Stimulated activated CD4-positive, alpha-beta T cell treated with anti-CD3 and anti-CD28 coated beads, Interleukin-4, amount 100 ng/mL, for 1 hour (primary cell): Measurements from ENCODE around the gene MAPK6.

Experiments
- DNase-seq: peaks from one replicate; pipeline ENCODE4 v3.0.0-alpha.2; 2020

The MAPK6 gene

DNA sequence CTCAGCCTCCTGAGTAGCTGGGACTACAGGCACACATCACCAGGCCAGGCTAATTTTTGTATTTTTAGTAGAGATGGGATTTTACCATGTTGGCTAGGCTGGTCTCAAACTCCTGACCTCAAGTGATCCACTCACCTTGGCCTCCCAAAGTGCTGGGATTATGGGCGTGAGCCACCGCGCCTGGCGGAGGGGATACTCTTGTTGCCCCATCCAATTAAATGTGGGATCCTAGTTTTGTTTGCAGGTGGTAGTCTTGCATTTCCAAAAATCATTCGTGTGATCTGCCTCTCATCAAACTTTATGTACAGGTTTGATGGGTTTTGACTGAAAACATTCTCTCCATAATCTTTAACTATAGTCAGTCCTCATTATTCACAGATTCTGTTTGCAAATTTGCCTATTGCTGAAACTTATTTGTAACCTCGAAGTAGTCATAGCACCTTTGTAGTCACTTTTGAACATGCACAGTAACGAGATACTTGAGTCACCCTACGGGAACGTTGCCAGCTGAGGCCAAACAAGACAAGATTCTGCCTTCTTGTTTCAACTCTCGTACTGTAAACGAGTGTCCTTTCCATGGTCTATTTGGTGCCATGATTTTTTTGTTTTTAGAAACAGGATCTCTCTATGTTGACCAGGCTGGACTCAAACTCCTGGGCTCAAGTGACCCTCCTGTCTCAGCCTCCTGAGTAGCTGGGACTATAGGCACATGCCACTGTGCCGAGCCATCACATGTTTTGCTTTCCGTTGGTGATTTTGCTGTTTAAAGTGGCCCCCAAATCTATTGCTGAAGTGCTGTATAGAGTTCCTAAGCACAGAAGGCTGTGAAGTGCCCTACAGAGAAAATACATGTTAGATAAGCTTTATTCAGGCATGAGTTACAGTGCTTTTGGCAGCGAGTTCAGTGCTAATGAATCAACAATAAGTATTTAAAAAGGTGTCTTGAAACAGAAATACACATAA, 8.1 kb upstream of the MAPK6 start:
- DNase-seq: peak; percentile 56

DNA sequence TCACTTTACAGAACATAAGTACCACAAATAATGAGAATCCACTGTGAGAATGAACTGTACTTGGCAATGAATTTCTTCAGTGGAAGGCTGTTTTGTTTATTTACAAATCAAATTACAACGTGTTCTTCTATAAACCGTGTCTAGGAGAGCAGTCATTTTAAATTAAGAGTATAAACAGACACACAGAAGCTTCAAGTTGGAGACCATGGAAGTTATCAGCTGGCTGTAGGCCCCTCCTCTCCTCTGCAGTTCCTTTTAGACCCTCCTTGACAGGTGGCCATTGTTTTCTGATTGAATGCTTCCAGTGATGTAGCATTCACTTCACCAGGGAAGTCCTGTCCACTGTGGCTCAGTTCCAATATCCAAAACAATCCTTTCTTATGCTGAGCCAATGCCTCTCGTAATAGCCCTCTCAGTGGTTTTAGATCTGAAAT, 7.3 kb upstream of the MAPK6 start:
- DNase-seq: no peak

DNA sequence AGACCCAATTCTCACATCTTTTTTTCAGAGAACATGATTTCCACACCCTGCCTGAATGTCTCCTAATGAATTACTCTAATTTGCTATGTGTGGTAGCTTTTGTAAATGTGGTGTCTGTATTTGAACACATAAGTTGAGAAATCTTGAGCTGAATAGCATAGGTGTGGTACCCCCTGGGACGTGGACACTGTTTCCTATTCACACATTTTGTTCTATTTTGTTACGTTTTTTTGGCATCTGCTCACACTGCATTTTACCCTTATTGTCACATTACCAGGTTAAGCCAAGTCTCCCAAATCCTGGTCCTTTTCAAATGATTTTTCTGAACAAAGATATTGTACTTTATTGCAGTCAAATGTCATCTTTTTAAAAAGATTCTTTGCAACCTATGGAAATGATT, 6.8 kb upstream of the MAPK6 start:
- no peak for DNase-seq

DNA sequence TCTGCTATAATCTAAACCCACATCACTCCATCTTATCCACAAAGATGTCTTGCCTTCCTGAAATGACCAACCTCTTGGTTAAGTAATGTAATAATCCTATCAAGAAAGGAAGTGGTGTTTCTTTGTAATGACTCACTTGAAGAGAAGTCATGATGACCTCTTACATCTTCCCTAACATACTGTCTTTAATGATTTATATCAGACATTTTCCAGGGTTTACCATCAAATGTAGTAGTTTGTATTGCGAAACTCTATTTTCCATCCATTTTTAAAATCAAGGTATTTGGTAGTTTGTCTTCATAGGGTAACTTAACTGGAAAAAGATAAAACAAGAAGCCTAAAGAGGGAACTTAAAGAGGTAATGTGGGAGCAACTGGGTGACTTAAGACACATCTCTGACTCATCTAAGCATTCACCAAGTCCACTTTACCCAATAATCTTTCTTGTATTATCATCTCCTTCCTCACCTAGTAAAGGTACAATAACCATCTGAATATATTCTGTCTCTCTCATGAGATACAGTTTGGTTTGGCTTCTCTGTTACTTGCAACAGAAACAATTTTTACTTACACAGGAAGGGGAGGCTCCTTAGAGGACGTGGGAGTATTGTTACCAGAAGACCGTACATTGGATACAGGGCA, 5.7 kb upstream of the MAPK6 start:
- DNase-seq: no peak

DNA sequence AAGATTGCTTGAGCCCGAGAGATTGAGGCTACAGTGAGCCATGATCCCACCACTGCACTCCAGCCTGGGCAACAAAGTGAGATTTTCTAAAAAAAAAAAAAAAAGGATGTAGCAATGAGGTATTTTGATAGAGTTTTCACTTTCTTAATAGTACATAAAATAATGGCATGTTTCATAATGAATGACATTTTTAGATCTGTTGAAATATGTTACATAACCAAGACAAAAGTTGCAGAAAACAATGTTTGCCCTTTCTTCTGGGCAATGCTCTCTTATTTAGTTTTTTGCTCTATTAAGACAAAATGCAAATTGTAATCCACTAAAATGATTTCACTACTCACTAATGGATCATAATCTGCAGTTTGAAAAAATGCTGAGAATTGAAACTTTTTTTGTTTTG, 4.4 kb upstream of the MAPK6 start:
- DNase-seq: no peak

DNA sequence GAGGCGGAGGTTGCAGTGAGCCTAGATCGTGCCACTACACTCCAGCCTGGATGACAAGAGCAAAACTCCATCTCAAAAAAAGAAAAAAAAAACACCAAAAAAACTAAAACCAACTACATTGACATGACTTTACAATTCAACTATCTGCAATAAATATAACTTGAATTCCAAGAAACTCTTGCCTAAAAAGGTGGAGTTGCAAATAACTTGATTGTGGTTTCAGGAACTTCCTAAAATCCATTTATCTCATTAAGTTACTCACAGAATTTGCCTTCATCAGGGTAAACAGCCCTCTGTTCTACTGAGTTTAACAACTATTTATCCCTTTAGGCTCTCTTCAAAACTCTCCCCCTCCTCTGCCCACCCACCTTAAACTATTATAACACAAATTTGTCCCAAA, 2.7 kb upstream of the MAPK6 start:
- no peak for DNase-seq

DNA sequence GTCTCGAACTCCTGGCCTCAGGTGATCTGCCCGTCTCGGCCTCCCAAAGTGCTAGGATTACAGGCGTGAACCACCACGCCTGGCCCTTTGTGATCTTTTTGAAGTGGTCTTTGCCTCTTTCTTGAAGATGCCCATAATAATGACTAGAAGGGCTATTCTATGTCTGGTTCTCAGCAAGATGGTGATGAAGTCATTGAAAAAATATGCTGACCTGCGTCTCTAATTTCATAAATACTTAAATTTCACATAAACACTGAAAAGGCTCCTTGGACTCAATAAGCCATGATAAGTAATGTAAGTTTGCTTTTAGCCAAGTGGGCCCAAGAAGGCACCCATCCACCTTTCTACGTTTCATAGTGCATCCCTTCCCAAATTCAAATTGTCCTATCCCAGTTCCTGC, 775 bp upstream of the MAPK6 start:
- DNase-seq: no peak

DNA sequence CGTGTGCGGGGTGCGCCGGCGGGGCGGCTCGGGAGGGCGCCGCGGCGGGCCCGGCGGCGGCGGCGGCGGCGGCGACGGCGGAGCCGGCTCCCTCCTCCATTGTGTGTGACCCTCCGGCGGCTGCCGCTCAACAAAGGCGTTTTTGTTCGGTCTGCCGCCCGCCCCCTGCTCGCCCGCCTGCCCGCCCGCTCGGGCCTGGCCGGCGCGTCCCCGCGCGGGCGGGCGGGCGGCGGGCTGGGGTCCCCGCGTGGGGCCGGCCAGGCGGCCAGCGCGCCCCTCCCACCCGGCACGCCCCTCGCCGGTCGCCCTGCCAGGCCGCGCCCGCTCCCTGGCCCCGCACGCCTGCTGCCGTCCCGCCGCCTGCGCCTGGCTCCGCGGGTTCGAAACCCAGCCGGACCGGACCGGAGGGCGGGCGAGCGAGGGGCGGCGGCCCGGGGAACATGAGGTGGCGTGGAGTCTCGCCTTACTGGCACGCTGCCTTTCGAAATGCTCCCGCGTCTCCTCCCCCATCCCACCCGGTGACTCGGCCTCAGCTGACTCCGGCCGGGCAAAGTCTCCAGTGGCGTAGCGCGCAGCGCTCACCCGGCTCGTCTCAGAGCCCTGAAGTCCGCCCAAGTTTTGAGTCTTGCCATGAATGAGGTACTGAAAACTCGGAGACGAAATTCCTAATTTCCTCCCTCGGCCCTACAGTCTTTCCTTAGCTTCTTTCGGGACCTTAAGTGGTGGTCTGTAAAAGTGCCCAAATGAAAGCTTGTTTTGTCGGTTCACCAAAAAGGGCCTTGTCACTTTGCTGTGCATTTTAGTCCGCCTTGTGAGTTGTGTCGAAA, 588 bp downstream of the MAPK6 start:
- peak; percentile 63 for DNase-seq

DNA sequence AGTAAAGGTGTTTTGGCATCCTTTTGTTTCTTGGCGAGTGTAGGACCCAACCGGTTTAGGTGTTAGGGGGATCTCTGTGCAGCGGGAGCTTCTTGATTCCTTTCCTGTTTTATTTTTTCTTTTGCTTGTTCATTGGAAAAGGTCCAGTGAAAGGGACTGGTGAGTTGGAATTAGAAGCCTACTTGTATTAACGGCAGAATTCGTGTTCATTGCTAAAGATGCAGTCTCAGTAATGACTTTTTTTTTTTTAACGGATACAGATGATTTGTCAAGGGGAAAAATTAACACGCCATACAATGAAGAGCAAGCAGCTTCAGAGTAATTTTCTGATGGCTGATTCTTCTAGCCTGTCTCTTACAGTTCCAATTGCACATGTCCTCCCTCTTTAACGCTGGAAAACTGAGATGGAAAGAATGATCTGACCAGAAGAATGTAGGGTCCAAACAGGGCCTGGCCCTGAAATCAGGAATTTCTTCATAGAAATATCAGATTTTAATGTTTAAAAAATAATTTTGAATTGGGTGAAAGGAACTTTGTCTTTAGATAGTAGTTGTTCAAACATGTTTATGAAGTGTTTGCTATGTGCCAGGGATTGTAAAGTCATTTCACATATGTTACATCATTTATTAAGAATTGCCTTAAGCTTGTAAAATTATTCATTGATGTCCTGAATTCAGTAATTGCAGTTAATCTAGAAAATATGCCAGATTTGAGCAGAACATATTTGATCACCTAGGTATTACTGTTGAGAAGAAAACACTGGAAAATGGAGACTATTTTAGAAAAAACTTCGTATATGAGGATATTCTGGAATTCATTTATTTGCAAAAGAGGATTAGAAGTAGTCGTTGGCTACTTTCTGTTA, 1.4 kb downstream of the MAPK6 start:
- no peak for DNase-seq

DNA sequence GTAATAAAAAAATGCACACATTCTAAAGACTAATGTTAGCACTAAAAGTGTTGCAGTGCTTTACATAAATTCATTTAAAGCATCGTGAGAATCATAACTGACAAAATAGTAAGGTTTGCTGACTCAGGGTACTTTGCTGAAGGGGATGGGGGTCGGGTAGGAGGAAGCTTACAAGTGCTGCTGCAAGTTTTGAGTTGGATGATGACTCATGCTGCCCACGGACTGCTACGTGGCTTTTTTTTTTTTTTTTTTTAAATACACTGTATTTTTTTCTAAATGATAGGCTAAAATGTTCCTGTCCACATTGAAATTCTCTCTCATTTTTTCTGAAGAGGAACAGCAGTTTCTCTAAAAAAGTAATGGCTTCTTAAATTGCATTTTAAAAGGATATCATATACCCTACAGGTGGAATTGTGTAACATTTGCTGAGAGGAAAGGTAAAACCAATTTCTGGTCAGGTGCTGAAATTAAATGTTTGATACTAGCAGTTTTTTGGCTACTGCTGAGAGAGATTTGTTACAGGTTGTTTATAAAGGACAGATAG, 2.2 kb downstream of the MAPK6 start:
- peak; percentile 62 for DNase-seq

DNA sequence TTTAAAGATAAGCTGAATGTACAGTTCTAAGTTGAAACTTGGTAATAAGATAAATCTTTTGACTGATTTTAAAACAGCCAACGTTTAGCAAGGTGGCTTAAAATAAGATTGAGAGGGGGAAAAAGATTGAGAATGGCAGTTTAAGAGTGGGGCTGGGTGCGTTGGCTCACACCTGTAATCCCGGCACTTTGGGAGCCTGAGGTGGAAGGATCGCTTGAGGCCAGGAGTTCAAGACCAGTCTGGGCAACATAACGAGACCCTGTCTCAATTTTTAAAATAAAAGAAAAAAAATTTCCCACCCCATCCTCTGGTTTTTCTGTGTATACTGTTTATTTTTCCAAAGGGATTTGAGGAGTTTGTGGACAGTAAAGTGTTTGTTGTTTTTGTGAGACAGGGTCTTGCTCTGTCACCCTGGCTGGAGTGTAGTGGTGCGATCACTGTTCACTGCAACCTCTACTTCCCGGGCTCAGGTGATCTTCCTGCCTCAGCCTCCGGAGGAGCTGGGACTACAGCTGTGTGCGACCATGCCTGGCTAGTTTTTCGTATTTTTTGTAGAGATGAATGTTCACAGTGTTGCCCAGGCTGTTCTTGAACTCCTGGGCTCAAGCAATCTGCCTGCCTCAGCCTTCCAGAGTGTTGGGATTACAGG, 3.0 kb downstream of the MAPK6 start:
- DNase-seq: no peak

DNA sequence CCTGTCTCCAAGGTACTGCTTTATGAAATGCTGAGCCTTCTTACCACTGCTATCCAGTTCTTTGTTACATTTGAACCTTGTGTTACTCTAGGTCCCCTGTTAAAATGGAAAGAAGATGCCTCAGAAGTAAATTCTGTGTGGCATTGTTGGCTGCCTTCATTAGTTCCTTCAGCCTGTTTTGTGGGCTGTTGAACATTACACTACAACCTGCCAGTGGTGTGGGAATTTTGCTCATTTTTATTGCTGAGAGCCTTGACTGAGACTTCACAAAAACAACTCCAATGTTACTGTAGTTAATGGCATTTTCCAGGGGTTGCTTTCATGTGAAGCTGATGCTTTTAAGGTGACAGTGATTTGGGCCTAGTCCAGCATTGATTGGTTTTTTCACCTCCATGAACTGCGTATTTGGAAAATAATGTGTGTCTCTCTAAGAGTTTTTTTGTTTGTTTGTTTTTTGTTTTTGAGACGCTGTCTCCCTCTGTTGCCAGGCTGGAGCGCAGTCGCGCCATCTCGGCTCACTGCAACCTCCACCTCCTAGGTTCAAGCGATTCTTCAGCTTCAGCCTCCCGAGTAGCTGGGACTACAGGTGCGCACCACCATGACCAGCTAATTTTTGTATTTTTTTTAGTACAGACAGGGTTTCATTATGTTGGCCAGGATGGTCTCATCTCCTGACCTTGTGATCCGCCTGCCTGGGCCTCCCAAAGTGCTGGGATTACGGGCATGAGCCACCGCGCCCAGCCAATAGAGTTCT, 4.3 kb downstream of the MAPK6 start:
- DNase-seq: no peak

DNA sequence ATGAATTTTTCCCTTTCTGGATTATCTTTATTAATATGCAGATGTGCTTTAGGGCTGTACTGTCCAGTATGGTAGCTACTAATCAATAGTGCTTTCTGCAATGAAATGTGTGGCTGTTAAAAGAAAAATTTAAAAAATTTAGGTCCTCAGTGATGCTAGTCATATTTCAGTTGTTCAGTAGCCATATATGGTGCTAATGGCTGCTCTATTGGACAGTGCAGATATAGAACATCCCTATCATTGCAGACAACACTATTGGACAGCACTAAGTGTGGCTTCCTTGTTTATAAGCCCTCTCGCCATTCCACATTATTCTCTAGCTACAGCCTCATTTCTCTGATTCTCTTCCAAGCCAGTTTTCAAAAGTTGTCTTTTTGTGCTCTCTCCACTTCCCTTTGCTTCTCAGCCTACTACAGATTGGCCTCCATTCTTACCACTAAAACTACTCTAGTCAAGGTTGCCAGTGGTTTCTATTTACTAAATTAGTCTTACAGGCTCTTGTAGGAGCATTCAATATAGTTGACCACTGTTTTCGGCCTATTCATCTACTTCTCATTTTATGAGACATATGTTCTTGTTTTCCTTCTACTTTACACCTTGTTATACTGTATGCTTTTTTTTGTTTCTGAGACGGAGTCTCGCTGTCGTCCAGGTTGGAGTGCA, 9.5 kb downstream of the MAPK6 start:
- no peak for DNase-seq

DNA sequence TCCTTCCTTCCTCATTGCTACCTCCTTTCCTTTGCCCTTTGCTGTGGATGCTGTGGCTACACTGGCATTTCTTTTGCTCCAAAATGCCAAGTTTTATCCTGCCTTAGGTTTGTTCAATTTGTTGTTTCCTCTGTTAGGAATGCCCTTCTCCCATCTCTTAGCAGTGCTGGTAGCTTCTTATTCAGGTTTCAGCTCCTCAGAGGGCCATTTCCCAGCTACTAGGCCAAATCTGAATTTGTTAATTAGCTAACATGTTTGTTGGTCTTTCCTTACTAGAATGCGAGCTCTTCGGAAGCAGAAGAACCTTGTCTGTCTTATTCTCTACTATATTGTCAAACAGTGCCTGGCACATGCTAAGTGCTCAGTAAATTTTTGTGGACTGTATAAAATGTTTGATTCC, 11.0 kb downstream of the MAPK6 start:
- no peak for DNase-seq

DNA sequence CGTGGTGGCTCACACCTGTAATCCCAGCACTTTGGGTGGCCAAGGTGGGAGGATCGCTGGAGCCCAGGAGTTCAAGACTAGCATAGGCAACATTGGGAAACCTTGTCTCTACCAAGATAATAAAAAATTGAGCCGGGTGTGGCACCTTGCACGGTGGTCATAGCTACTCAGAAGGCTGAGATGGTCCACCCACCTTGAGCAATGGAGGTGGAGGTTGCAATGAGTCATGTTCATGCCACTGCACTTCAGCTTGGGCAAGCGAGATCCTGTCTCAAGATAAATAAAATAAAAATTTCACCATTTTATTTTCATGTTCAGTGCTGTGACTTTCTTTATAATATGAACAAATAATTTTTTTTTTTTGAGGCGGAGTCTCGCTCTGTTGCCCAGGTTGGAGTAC, 12.5 kb downstream of the MAPK6 start:
- DNase-seq: no peak

DNA sequence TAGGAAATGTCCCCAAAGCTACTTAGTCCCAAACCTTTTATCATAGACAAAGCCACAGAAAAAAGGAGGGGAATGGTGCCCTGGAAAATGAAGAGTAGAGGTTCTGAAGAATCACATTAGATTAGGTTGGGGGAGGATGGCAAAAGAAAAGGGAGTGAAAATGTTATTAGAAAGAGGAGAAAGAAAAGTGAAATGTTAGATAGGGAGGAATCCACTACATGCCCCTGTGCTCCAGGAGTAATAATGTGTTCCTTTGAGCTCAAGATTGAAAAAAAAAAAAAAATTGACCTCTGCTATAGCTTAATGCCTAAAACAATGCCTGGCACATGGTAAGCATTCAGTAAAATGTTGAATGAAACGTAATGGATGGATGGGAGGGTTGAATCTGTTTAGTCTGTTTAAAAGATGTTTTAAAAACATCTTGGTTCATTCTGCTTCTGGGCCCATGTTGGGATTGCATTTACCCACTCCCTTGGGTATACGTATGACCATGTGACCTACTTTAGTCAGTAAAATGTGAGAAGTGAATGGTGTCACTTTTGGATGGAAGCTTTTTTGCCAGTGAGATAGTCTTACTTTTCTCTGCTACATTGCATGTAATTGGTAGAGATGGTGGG, 19.0 kb downstream of the MAPK6 start:
- DNase-seq: no peak

DNA sequence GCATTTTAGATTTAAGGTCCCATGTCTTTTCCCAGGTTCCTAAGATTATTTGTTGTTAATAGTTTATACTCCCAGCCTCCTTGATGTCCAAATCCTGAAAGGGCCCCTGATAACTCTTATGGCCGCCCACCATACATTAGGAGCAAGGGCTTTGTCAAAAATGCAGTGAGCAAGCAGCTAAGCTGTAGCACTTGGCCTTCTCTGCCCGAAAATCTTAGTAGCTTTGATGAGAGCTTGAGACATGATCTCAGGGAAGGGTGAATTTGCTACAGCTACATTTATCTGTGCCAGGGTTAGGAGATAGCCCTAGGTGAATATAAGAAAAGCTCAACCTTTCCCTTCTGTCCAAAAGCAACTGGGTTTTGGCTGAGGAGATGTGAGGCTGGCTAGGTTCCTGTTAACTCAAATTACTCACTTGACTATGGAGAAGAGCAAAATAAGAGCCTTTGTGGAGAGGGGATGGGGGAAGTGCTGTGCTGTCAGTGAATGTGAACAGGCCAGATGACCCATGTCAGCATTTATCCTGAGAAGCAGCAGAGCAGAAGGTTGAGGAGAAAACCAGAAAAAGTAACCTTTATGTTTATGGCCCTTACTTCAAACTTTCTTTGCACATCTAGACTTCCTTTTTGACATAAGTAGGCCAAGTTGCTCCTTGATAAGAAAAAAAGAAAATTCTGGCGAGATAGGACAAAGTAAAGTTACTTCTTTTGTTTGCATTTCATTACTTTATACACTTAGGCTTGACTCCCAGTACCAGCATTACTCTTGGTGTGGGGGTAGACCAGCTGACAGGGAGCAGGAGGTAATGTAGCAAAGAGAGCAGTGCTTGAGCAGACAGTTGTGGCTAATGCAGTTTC, 21.1 kb downstream of the MAPK6 start:
- DNase-seq: no peak

DNA sequence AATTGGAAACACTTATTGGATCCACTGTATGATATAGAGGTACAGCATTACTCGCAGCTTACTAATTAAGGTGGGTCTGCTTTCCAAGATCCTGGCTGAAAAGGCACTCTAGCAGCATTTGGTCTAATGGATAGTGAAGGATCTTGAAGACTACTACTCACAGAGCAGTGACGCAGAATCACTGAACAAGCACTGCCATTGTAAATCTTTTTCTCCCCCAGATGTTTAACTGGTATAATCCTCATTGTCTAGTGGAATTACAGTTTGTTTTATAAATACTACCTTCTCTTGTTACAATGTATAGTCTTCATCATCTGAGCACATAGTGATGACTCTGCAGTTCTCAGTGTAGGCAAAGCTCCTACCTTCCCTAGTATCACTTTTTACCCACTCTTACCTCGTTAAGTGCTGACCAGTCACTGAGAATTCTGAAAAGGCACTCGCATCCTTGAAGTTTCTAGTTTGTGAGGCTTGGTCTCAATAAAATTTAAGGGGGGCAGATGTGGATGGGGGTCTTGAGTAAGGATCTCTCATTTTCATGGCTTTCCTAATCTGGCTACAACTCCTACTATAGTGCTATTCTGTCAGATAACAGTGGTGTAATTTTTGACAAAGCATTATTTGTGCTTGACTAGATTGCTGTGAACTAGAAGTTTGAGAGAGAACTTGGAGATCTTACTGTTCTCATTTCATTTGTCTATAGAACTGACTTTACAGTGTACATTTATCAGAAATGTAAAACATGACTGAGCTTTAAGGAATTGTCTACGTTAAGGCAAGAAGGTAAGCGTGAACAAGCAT, 23.2 kb downstream of the MAPK6 start:
- DNase-seq: no peak
